GM18951 (cell line): ENCODE measurements around the gene ZNF628.

Experiments used
- POLR2A ChIP-seq: IDR thresholded peaks from 4 replicates; pipeline ENCODE4 v1.6.1; 2011; ENCODE audit warnings: mild to moderate bottlenecking; ENCODE audit not compliant: insufficient read length, insufficient read depth; ENCODE audit errors: extremely low read depth
- in situ Hi-C: fragments of 300-500 bp; cut with MboI; formaldehyde crosslinking; loops from one replicate; pipeline ENCODE4 v1.12.0; 2022; ENCODE audit warnings: low sequenced_read_pairs, mixed read lengths, inconsistent platforms; ENCODE audit not compliant: unreplicated experiment

ZNF628 gene

GRCh38 chr19:55520691-55521292 lies 44.4 kb downstream of the ZNF628 start:
- no peak for TF ChIP-seq POLR2A
- in situ Hi-C loops, result no loop called here

- TF ChIP-seq POLR2A, result no peak
- in situ Hi-C loops, result no loop called here
Observed at GRCh38 chr19:55525289-55526101, 49.1 kb downstream of the ZNF628 start.

- no peak for TF ChIP-seq POLR2A
- in situ Hi-C loops, result no loop called here
Observed at GRCh38 chr19:55526216-55527196, 50.1 kb downstream of the ZNF628 start.

- in situ Hi-C loops, result no loop called here
- TF ChIP-seq POLR2A, result no peak
Observed at GRCh38 chr19:55527197-55528029, 51.0 kb downstream of the ZNF628 start.

GRCh38 chr19:55528030-55528803 lies 51.8 kb downstream of the ZNF628 start:
- TF ChIP-seq POLR2A, result no peak
- in situ Hi-C loops, result no loop called here

GRCh38 chr19:55529636-55530234 lies 53.3 kb downstream of the ZNF628 start:
- in situ Hi-C loops, result no loop called here
- no peak for TF ChIP-seq POLR2A

GRCh38 chr19:55530996-55531395 lies 54.6 kb downstream of the ZNF628 start:
- in situ Hi-C loops, result no loop called here
- TF ChIP-seq POLR2A, result no peak
